Kidney (tissue), 22 donors: Measurements from ENCODE around the gene RAB3IP. TPM values are rescaled to one million over a fixed set of nuclear protein-coding genes. Genes with fewer than 3 reads are reported as not detected.
A peak's percentile ranks its signal among the peaks of the same experiment; 100 is the strongest.

Source experiments
- DNase-seq, 5 donors: peaks; one replicate each; pipeline ENCODE4 v3.0.0-alpha.2; 2013 to 2020
- FAIRE-seq: peaks from 2 replicates; lab custom pipeline; 2012; peaks lifted over from hg19 to GRCh38; lab: Jason Lieb, UNC
- H3K27ac ChIP-seq, 2 donors: one replicate each; pipeline ENCODE4 v1.7.0; 2013; ENCODE audit warnings: low read depth in 2 of 2, low read length in 2 of 2, inconsistent platforms in 1 of 2
- H3K27me3 ChIP-seq: one replicate; pipeline ENCODE4 v1.7.1; 2013; ENCODE audit warnings: low read length, inconsistent platforms; ENCODE audit not compliant: control insufficient read depth, insufficient read depth
- H3K36me3 ChIP-seq, 3 donors: one replicate each; pipeline versions ENCODE4 v1.7.0 to v1.7.1; 2013; ENCODE audit warnings: low read length in 3 of 3, control low read depth in 1 of 3, inconsistent platforms in 1 of 3; ENCODE audit not compliant: insufficient read depth in 3 of 3, control insufficient read depth in 2 of 3
- H3K4me1 ChIP-seq, 3 donors: one replicate each; pipeline versions ENCODE4 v1.7.0 to v1.7.1; 2013; ENCODE audit warnings: low read length in 3 of 3, inconsistent platforms in 1 of 3, low read depth in 1 of 3; ENCODE audit not compliant: control insufficient read depth in 2 of 3, insufficient read depth in 2 of 3
- H3K4me3 ChIP-seq, 3 donors: one replicate each; pipeline versions ENCODE4 v1.7.0 to v1.8.1; 2013; ENCODE audit warnings: low read length in 3 of 3, control low read depth in 1 of 3, inconsistent platforms in 1 of 3
- H3K9ac ChIP-seq, 3 donors: one replicate each; pipeline versions ENCODE4 v1.7.0 to v1.7.1; 2013; ENCODE audit warnings: low read length in 3 of 3, control low read depth in 1 of 3, inconsistent platforms in 1 of 3
- H3K9me3 ChIP-seq, 3 donors: one replicate each; pipeline versions ENCODE4 v1.7.0 to v1.7.1; 2013; ENCODE audit warnings: low read length in 3 of 3, control low read depth in 1 of 3, inconsistent platforms in 1 of 3; ENCODE audit not compliant: control insufficient read depth in 2 of 3, insufficient read depth in 1 of 3
- intact Hi-C: fragments of 100-400 bp; cut with DNase I; formaldehyde crosslinking; loops from one replicate; pipeline ENCODE4 v1.11.1; 2022
- long read RNA-seq, 10 donors: library from polyadenylated mRNA in 1 of 10; unstranded in 1 of 10; transcript quantifications; one replicate each; pipeline ENCODE4 v2.0.0 and lab custom pipeline, GENCODE V29; 2021 to 2026
- polyA plus RNA-seq: library from polyadenylated mRNA; stranded (reverse); fragments of 350-450 nt; fragmentation: Illumina TruSeq; extraction: RNeasy Lipid Tissue Mini Kit (QIAGEN cat#74804); gene quantifications from one replicate; pipeline ENCODE4 v1.2.3, GENCODE V29; 2014; ENCODE audit warnings: low read depth, low replicate concordance; ENCODE audit not compliant: insufficient read depth
- total RNA-seq: library from RNA; stranded (reverse); fragmentation: NEBNext Ultra II Directional; extraction: Animal tissue kit (Norgen Biotek cat#: 25700); gene quantifications from one replicate; pipeline ENCODE4 v1.2.1, GENCODE V29; 2021
- TF ChIP-seq, protein P1 (sequence below): IDR thresholded peaks from 3 replicates; pipeline ENCODE4 v1.5.1; 2012; ENCODE audit warnings: mild to moderate bottlenecking, moderate library complexity, borderline replicate concordance; ENCODE audit not compliant: insufficient read depth; ENCODE audit errors: extremely low read depth
- donor health status: control.
- donor health status: control.
- donor health status: control.
- donor health status: control.
- donor health status: control.
- donor health status: DM: yes; HTN: yes; CAD: no.
- donor health status: Normal renal cell carcinoma (clear cell type).

RAB3IP gene, protein sequence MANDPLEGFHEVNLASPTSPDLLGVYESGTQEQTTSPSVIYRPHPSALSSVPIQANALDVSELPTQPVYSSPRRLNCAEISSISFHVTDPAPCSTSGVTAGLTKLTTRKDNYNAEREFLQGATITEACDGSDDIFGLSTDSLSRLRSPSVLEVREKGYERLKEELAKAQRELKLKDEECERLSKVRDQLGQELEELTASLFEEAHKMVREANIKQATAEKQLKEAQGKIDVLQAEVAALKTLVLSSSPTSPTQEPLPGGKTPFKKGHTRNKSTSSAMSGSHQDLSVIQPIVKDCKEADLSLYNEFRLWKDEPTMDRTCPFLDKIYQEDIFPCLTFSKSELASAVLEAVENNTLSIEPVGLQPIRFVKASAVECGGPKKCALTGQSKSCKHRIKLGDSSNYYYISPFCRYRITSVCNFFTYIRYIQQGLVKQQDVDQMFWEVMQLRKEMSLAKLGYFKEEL
- total RNA-seq (73.6 TPM), polyA plus RNA-seq (58.4 TPM)
- long read RNA-seq, donor 1, full-length matches to known transcripts, result 4 of 4 reads
- long read RNA-seq, donor 1, partial matches to known transcripts, result 0 of 4 reads
- long read RNA-seq, donor 1, other reads (novel, unspliced or antisense), result 0 of 4 reads
- long read RNA-seq, donor 2, full-length matches to known transcripts, result 7 of 7 reads
- long read RNA-seq, donor 2, partial matches to known transcripts, result 0 of 7 reads
- long read RNA-seq, donor 2, other reads (novel, unspliced or antisense), result 0 of 7 reads
- long read RNA-seq, donor 3, full-length matches to known transcripts, result 13 of 13 reads
- long read RNA-seq, donor 3, partial matches to known transcripts, result 0 of 13 reads
- long read RNA-seq, donor 3, other reads (novel, unspliced or antisense), result 0 of 13 reads
- long read RNA-seq, donor 4, full-length matches to known transcripts, result 3 of 3 reads
- long read RNA-seq, donor 4, partial matches to known transcripts, result 0 of 3 reads
- long read RNA-seq, donor 4, other reads (novel, unspliced or antisense), result 0 of 3 reads
- long read RNA-seq, donor 5, result 0 reads
- long read RNA-seq, donor 6, full-length matches to known transcripts, result 4 of 4 reads
- long read RNA-seq, donor 6, partial matches to known transcripts, result 0 of 4 reads
- long read RNA-seq, donor 6, other reads (novel, unspliced or antisense), result 0 of 4 reads
- long read RNA-seq, donor 7, full-length matches to known transcripts, result 21 of 29 reads
- long read RNA-seq, donor 7, partial matches to known transcripts, result 4 of 29 reads
- long read RNA-seq, donor 7, other reads (novel, unspliced or antisense), result 4 of 29 reads
- long read RNA-seq, donor 8, full-length matches to known transcripts, result 12 of 12 reads
- long read RNA-seq, donor 8, partial matches to known transcripts, result 0 of 12 reads
- long read RNA-seq, donor 8, other reads (novel, unspliced or antisense), result 0 of 12 reads
- long read RNA-seq, donor 9, partial matches to known transcripts, result 0 of 5 reads
- long read RNA-seq, donor 9, other reads (novel, unspliced or antisense), result 0 of 5 reads
- long read RNA-seq, donor 10, partial matches to known transcripts, result 0 of 7 reads
- long read RNA-seq, donor 10, other reads (novel, unspliced or antisense), result 0 of 7 reads

DNA sequence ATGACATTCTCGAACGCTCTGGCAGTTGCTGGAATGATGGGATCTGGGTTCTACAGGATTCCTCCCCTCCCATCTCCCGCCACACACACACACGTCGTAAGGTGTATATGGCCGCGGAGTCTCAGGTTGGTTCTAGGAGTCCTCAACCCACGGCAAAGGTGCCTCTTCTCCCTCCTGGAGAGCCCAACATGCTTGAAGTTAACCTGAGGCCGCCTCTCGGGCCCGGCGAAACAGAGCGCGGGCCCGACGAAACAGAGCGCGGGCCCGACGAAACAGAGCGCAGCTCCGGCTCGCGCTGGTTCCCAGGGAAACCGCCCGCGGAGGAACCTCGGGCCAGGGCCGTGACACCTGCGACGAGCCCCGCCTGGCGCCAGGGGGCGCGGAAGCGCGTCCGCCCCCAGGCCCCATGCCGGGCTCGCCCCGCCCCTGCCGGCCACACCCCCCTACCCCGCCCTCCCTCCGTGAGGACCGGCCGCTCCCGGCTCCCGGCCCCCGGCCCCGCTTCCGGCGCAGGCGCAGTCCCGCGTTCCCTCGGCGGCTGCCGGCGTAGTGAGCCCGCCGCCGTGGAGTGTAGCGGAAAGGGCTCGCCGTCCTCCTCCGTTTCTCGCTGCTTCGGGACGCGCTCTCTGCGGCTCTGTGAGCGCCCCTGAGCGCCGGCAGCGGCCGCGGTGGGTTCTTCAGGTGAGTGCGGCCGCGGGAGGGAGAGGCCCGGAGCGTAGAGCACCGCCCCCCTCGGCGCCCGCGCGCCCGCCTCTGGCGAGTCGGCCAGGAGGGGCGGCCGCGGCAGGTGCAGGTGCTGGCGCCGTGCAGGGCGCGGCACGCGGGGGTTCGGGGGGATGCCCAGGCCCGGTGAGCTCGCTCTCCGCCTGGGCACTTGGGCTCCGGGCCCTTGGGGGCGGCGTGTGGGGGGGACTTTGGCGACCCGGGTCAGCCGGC lies at the start of gene RAB3IP:
RAB3IP (plus strand) TSS at position 510 of the 936 bp plus-strand sequence. CDS start 16,549 bp downstream, outside the sequence.
- Histone ChIP-seq H3K4me1 (peaks cover 0 to 4% (median 0%) of the 10 kb centered on the region in 3 donors), H3K36me3 (no peaks in the 10 kb centered on the region), H3K9me3 (no peaks in the 10 kb centered on the region), H3K27ac (peak within 1 kb of the TSS; percentile 92 to 97), H3K9ac (peak within 1 kb of the TSS; percentile 4 to 86 (median 74)), H3K4me3 (peak within 1 kb of the TSS; percentile 78 to 96 (median 86)), H3K27me3 (no peaks in the 10 kb centered on the region)
- FAIRE-seq, result no peak
- intact Hi-C loops, result no loop called here
- TF ChIP-seq, protein P1, sequence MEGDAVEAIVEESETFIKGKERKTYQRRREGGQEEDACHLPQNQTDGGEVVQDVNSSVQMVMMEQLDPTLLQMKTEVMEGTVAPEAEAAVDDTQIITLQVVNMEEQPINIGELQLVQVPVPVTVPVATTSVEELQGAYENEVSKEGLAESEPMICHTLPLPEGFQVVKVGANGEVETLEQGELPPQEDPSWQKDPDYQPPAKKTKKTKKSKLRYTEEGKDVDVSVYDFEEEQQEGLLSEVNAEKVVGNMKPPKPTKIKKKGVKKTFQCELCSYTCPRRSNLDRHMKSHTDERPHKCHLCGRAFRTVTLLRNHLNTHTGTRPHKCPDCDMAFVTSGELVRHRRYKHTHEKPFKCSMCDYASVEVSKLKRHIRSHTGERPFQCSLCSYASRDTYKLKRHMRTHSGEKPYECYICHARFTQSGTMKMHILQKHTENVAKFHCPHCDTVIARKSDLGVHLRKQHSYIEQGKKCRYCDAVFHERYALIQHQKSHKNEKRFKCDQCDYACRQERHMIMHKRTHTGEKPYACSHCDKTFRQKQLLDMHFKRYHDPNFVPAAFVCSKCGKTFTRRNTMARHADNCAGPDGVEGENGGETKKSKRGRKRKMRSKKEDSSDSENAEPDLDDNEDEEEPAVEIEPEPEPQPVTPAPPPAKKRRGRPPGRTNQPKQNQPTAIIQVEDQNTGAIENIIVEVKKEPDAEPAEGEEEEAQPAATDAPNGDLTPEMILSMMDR, result peak; percentile 47
- peak; percentile 94 to 97 (median 95) for DNase-seq

DNA sequence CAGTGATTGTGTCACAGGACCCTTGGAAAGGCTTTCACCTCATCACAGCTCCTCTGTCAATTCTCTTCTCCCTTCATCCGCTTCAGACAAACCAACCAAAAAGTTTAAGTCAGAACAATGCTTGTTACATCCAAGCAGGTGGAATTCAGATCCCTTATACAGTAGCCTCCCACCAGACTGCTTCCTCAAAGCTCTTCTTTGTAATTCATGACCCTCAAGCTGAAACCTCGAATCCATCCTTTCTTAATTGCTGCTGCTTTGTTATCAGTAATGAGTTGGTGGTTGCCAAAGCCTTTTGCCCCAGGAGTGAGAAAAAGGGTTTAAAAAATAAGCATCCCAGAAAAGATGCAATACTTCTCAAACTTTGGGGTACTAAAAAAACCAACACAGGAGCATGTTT lies 49.0 kb upstream of the RAB3IP start:
- intact Hi-C loops, result no loop called here
- H3K27ac ChIP-seq, result no peak overlapping the region
- no peak for FAIRE-seq
- peak overlapping the region in 1 of 3 donors; percentile 44 for H3K9ac ChIP-seq
- no peak overlapping the region for H3K4me3 ChIP-seq
- no peaks in the 10 kb centered on the region for H3K9me3 ChIP-seq
- no peaks in the 10 kb centered on the region for H3K36me3 ChIP-seq
- TF ChIP-seq, protein P1, result no peak
- H3K27me3 ChIP-seq, result no peaks in the 10 kb centered on the region
- DNase-seq, result no peak
- peaks cover 0 to 19% (median 0%) of the 10 kb centered on the region in 3 donors for H3K4me1 ChIP-seq
